Measurements from ENCODE around the gene CHST4. TPM values are rescaled to one million over a fixed set of nuclear protein-coding genes. Genes with fewer than 3 reads are reported as not detected.
"Not testable (repeated sequence)": the region's sequence is repeated elsewhere in the genome, so short reads cannot be mapped to it uniquely, and the experiment has no call there.

The CHST4 gene
- total RNA-seq = not detected in 2 replicates

DNA sequence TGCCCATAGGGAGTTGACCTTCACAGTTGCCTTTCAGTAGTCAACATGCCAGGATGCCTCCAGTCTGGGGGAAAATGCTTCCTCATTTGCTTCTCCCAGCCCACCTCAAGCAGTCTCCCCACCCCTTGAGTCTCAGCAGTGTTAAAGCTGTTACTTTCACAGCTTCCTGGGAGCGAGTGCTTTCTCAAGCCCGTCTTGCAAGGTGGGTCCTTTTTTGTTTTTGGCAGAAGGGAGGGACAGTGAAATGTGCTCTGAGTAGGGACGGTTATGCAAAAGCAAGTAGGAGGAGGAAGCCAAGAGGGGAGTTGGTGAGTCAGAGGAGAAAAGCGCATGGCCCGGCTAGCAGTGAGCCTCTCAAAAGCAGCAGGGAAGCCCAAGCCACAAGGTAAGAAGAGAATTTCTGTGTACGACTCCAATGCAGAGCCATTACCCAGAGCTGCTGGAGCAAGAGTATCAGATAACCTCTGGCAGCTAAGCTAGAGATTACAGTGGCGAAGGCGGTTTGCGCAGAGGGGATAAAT is at the start of gene CHST4:
Gene CHST4, plus strand, starts transcription at position 316 of the 521 bp plus-strand sequence. CDS start 10,252 bp downstream, outside the sequence.
- DNase-seq (ENCODE audit: low read depth) = peak; percentile 22

DNA sequence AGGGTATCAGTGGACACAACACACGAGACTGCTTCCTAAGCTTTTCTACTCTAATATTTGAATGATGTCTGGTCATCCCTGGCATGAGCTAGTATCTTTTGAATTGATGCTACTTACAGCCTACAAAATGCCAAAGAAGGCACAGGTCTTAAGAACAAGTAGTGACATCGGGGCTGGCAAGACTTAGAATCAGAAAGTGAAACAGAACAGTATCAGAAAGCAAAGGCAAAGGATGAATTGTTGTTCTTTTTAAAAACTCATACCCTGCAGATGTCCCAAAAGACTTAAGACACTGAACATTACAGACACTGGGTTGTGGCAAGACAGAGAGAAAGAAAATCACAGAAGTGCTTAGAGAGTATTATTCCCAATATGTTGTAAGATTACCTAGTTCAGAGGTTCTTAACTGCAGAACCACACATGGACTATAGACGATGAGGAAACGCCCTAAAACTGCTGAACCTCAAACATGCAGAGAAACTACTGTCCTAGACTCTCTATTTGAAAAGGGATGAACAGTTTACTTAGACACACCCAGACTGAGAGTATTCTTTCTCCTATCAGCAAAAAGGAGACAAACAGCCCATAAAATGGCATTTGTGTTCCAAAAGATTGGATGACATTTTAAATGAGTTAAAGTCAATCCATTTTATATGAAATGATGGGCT is 49.6 kb upstream of the CHST4 start:
- no peak for DNase-seq (ENCODE audit: low read depth)

DNA sequence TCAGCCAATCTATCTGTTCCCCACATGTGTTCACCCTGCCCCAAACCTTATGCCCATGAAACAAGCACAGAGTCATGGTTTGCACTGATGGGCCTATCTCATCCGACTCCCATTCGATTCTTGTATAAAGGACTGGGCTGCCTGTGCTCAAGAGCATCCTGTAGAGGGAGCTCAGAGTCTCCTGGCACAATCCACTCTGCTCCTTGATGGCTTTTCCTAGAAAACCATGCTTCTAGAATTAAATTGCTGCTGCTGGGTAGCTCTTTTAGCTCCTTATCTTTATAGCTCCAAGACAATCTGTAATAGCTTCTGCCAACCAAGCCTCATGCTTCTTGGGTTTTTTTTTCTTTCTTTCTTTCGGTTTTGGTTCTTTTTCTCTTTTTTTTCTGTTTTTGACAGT is 46.8 kb upstream of the CHST4 start:
- DNase-seq (ENCODE audit: low read depth) = peak; percentile 25

DNA sequence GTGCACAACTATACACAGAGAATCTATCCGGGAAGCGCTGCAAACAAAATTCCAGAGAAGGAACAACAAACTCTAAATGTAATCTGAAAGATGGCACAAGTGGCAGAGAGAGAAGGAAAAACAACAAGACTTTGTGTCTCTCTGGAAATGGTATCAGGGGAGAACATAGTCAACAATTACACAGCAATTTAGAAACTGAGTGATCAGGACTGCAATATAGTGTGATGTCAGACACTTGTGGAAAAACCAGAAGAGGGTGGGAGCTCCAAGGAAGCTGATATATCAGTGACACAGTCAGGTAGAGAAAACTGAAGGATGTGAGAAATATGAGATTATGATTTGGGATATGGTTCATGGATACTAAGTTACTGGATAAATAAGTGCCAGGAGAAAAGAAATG is 45.3 kb upstream of the CHST4 start:
- DNase-seq (ENCODE audit: low read depth) = no peak

DNA sequence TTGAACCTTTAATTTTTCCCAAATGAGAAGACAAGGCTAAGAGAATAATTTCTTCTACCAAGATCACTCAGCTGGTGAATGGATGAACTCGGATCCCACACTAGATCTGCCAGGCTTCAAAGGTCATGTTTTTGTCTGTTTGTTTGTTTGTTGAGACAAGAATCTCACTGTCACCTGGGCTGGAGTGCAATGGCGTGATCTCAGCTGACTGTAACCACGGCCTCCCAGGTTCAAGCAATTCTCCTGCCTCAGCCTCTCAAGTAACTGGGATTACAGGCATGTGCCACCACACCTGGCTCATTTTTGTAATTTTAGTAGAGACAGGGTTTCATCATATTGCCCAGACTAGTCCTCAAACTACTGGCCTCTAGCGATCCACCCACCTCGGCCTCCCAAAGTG is 43.7 kb upstream of the CHST4 start:
- no peak for DNase-seq (ENCODE audit: low read depth)

DNA sequence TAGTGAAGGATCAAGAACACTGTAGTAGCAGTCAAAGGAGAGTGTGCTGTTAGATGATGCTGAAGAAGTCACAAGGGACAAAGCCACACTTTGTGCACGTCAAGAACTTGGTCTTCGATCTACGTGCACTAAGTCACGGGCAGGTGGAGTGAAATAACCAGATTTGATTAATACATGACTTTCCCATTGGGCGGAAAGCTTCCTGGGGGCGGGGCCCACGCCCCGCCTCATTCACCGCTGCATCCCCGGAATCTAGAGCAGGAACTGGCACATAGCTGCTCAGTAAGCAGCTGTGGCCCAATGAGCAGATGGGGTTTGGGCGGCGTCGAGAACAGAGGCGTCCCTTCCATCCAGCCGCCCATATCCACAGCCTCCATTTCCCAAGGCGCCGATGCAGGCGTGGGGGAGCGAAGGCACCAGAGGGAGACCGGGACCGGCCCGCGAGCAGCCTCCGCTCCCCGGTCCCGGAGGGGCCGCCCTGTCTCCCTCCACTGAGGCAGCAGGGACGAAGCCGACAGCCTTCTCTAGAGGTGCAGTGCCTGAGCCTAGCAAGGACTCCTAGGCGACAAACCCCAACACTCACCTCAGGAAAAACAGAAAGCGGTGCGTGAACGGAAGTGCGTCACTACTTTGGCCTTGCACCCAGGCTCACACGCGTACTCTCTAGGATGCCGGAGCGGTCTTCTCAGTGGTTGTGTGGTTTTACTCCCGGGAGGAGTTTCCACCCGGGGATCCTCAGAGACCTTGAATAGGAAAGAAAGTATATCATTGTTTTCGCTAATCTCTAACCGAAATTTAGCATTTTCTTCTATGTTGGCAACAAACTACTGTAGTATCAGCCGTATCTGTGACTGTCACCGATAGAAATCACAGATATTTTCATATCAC is 42.0 kb upstream of the CHST4 start:
- peak; percentile 86 for DNase-seq (ENCODE audit: low read depth)

DNA sequence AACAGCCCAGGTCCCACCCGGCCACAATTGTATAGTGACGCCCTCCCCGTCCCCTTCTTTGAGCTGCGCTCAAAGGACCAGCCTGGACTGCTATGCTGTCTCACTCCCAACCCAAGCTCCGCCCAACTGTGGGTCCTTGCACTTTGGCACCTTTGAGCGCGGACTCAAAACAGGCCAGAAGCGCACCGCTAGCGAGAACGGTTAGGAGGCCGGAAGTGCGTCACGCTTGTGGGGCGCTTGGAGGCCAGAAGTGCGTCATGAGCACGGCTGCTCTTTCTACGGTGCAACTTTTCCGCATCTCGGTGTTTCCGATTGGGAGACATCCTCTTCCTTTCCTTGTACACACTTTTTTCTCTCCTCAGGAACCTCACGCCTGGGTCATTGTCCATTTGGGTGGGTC is 37.1 kb upstream of the CHST4 start, which contains the start of gene ZNF19:
Gene ZNF19, minus strand, starts transcription at position 203 of the 400 bp plus-strand sequence. CDS start 7,210 bp downstream, outside the sequence.
- DNase-seq (ENCODE audit: low read depth) = no peak

DNA sequence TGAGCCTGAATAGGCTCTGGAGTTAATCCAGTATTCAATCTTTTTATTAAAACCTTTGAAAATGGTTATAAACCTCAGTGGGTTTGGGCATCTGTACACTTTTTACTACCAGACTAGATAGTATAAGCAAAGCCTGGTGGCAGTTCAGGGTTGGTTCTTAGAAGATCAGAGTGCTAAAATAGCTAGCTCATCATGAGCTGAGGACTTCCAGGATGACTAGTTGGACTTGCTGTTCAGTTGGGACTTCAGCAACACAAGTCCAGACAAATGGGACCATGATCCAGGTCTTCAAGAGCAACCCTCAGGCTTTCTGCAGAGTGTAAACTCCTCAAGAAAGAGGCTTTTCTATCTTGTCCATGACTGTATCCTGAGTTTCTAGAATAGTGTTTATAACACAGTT is 35.9 kb upstream of the CHST4 start:
- DNase-seq (ENCODE audit: low read depth) = no peak

DNA sequence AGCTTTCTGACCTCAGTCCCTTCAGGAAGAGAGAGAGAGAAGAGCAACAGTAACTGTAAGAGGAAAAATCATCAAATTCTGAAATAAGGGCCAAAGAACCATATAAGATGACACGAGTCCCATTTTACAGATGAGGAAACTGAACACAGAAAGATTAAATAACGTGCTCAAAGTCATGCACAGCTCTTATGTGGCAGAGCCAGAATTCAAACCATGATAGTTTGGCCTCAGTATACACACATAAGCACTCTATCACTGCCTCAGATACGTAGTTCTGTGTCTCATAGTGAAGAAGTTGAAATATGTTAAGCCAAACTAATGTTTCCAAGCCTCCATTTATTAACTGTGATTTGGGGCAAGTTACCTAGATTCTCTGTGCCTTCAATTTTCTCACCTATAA is 35.2 kb upstream of the CHST4 start:
- no peak for DNase-seq (ENCODE audit: low read depth)

DNA sequence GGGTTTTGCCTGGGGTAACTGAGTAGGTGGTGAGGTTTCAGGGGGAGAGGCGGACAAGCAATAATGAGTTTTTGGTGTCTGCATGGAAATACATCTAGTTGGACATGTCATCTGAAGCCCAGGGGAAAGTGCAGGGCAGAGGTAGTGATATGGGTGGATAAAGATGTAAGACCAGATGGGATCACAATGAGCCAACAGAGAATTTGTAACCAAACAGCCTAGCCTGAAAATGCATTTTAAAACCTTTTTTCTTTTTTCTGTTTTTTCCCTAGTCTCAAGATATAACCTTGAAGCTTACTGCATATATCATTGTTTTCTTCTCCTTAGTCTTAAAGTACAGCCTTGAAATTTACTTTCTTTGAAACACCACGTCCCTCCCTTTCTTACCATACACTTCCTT is 33.4 kb upstream of the CHST4 start:
- no peak for DNase-seq (ENCODE audit: low read depth)

DNA sequence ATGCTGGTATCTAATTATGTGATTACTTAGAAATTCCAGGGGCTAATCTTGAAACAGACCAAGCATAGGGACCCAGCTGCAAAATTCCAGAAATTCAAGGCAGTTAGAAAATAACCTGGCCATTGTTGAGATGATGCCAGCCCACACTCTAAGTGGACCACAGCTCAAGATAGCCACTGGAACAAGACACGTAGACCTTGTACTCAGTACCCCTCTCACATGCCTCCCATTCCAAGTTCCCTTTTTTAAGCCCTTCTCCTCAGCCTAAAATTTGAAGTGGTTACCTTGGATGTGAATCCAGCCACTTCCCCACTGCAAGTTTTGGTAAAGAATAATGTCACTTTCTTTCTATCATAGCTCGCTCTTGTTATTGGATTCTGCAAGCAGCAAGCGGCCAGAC is 33.0 kb upstream of the CHST4 start:
- no peak for DNase-seq (ENCODE audit: low read depth)

DNA sequence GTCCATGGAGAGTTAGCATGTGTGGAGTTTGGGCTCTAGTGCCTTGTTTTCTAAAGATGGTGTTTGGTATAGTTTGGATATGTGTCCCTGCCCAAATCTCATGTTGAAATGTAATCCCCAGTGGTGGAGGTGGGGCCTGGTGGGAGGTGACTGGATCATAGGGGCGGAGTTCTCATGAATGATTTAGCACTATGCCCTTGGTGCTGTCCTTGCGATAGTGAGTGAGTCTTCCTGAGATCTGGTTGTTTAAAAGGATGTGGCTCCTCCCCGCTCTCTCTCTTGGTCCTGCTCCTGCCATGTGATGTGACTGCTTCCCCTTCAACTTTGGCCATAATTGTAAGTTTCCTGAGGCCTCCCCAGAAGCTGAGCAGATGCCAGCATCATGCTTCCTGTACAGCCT is 28.2 kb upstream of the CHST4 start:
- no peak for DNase-seq (ENCODE audit: low read depth)

DNA sequence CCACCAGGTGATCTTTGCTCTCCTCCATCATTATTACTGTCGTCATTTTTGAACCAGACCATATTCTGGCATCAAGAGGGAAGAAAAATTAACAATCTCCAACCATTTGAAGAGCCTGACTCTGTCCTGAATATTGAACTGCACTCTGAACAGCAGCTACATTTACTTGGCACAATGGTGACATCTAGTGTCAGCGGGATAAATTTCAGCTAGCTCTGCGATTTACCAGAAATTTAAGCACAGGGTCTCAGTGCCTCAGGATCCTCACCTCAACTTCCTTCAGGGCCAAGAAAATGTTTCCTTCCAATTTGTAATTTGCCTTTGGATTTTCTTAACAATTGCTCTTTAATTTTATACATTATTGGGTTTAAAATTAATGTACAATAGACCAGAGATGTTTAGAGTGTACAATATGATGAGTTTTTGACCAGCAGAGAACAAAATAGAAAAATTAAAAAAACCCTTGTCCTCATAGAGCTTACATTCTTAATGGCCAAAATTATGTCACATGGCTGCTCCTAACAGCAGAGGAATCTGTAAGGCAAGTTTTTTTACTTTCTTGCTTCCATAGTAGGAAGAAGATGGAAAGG is 26.4 kb upstream of the CHST4 start:
- peak; percentile 65 for DNase-seq (ENCODE audit: low read depth)

DNA sequence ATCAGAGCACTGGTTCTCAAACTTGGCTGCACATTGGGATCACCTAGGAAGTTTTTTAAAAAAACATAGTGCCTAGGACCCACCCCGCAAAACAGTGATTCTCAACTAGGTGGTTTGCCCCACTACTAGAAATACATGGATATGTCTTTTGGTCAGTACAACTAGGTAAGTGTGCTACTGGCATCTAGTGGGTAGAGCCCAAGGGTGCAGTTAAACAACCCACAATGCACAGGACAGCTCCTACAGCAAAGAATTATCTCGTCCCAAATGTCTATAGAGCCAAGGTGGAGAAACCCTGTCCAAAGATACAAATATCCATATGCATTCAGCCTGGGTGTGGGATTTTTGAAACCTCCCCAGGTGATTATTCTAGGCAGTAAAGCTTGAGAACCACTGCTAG is 25.3 kb upstream of the CHST4 start:
- no peak for DNase-seq (ENCODE audit: low read depth)

DNA sequence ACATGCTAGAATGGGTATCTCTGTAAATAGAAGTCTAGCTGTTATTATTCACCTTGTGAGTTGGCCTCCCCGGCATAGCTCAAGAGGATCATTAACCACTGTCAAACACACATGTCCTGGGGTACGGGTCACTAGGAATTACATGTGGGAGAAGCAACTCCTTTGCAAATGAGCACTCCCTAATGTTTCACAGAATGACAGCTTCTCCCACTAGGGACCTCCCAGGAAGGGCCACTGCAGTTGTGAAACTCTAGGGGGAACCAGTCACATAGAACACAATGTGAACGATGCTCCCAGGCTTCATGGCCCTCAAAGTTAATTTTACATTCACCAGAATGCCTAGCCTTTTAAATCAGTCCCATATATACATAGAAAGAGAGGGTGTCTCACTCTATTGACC is 24.7 kb upstream of the CHST4 start:
- peak; percentile 22 for DNase-seq (ENCODE audit: low read depth)

DNA sequence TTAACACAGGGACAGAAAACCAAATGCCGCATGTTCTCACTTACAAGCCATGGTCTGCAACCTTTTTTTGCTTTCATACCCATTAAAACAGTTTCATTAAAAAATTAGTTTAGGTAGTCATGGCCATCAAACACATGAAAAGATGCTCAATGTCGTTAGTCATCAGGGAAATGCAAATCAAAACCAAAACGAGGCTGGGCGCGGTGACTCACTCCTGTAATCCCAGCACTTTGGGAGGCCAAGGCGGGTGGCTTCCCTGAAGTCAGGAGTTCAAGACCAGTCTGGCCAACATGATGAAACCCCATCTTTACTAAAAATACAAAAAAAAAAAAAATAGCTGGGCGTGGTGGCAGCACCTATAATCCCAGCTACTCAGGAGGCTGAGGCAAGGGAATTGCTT is 22.2 kb upstream of the CHST4 start:
- DNase-seq (ENCODE audit: low read depth) = not testable (repeated sequence)

DNA sequence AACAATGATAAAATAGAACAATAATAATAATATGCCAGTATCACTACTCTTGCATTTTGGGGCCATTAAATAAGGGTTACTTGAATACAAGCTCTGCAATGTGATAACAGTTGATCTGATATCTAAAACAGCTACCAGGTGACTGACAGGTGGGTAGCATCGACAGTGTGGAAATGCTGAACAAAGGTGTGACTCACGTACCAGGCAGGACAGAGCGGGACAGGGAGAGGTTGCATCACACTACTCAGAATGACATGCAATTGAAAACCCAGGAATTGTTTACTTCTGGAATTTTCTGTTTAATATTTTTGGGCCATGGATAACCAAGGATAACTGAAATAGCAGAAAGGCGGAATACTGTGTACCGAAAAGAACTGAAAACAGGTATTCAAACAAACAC is 21.3 kb upstream of the CHST4 start:
- no peak for DNase-seq (ENCODE audit: low read depth)

DNA sequence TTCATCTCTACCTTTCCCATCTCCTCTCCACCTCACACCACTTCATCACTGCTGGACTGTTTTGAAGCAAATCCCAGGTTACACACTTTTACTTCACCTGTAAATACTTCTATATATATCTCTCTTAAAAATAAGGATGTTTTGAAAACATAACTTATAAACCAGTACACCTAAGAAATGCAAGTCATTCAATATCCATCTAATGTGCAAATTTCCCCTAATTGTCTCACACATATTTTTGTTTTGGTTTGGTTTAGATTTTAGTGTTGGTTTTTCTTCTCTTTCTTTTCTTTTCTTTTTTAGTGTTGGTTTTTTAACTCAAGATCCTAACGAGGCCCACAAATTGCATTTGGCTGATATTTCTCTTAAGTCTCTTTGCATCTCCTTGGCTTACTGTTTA is 19.2 kb upstream of the CHST4 start:
- DNase-seq (ENCODE audit: low read depth) = no peak

DNA sequence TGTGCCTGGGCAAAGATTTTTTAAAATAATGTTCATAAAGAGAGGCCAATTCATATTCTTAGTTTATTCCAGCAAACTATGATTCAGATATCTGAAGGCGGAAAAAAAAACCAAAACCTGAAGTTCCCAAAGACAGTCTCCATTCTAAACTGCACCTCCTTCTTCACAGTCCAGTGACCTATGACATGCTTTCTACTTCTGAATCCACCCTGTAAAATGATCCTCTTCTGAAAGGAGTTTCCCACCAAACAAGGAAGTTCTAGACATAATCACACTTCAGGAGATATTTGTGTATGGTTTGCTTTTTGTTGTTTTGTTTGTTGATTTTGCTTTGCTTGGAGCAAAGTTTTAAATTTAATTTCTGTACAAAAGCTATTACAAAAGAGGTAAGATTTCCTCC is 12.9 kb upstream of the CHST4 start:
- DNase-seq (ENCODE audit: low read depth) = no peak

DNA sequence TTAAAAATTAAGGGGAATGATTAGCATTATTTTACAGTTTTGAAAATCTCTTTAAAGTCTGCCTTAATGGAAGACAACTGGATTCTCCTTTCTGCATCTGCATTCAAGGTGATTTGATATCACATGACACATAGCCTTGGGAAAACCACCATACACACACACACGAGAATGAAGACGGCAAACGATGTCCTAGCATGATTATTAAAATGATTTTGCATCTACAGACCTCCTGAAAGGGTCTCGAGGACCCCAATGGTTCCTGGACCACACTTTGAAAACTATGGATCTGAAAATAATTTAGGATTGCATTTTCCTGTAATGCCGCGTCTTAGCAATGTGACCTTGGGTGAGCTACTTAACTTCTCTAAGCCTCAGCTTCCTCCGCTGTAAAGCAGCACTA is 11.8 kb upstream of the CHST4 start:
- DNase-seq (ENCODE audit: low read depth) = no peak

DNA sequence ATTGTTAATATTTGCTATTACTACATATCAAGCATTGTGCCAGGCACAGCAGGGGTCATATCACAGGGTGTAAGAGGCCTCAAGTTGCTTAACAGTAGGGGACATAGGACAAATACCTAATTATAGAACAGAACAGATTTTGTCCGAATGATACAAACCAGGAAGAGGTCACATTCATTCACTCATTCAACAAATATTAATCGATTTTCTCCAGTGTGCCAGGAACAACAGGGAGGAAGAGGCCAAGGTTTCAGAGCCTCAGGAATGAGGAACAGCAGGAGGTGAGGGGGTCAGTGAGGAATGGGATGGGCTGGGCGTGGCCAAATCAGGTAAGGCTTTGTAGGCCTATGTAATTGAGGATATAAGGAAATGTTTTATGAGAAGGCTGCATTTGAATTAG is 11.2 kb upstream of the CHST4 start:
- no peak for DNase-seq (ENCODE audit: low read depth)

DNA sequence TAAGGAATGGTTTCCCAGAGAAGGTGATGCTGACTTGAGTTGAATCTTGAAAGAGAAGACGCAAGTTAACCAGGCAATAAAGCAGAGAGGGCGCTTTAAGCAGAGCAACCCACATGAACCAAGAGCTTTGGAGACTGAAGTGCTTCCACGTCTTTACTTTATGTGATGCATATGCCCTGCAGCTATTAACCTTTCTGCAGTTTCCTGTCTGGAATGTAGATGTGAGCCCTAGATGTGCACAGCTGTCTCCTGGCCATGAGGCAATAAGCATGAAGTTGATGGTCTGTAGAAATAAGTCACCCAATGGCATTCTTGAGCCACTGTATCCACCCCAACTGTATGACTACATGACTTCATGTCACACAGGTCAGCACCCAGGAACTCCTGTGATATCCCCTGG is 5.7 kb upstream of the CHST4 start:
- DNase-seq (ENCODE audit: low read depth) = peak; percentile 8
